GM20431 (cell line): ENCODE results near the gene DNAH3.
"Not testable (repeated sequence)": the region's sequence is repeated elsewhere in the genome, so short reads cannot be mapped to it uniquely, and the experiment has no call there.

Source experiments
- in situ Hi-C: fragments of 300-500 bp; cut with MseI, MboI; formaldehyde crosslinking; loops from one replicate; pipeline ENCODE4 v1.15.0; 2020; ENCODE audit warnings: low sequenced_read_pairs; ENCODE audit not compliant: unreplicated experiment

The DNAH3 gene

DNA sequence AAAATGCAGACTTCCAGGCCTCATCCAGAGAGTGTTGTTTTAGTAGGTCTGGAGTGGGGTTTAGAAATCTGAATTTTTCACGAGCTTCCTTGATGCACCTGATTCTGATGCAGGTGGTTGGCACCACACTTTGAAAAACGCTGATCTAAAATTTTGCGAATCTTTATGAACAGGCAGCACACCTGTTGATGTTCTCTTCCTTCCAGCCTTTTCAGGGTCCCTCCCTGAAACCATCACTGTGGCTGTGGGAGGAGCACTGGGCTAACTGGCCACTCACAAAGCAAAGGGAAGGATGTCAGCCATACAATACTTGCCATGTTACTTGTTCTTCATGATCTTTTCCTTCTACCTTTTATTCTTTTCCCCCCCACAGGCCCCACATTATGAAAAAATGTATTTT, 22.0 kb upstream of the DNAH3 start:
- in situ Hi-C loops: no loop called here

DNA sequence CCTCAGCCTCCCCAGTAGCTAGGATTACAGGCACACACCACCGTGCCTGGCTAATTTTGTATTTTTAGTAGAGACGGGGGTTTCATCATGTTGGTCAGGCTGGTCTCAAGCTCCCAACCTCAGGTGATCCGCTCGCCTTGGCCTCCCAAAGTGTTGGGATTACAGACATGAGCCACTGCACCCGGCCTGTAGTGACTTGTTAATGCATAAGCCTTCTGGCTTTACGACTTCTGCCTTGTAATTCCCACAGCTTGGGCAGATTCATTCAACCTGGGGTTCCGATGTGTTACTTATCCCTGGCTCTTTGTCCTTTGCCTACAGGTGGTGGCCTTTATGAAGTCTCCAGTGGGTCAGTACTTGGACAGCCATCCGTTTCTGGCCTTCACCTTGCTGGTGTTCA, 19.5 kb upstream of the DNAH3 start:
- in situ Hi-C loops: not testable (repeated sequence)

DNA sequence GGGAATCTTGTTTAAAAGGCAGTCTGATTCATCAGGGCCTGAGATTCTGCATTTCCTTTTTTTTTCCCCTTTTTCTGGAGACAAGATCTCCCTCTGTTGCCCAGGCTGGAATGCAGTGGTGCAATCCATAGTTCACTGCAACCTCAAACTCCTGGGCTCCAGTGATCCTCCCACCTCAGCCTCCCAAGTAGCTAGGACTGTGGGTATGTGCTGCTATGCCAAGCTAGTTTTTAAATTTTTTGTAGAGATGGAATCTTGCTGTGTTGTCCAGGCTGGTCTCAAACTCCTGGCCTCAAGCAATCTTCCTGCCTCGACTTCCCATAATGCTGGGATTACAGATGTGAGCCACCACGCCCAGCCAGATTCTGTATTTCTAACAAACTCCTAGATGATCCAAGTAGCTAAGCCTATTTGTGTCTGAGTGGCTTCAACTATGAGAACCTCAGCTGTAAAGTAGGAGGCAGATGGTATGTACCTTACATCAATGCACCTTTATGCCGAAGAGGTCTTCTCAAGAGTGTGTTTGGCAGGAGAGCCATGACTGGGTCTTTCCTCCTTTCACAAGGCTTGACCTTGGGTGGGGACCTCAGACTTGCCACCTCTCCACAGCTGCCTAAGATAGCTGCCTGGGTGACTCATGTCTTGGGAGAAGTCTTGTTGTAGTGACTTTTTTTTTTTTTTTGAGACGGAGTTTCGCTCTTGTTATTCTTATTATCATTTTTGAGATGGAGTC, 18.8 kb upstream of the DNAH3 start:
- in situ Hi-C loops: no loop called here

DNA sequence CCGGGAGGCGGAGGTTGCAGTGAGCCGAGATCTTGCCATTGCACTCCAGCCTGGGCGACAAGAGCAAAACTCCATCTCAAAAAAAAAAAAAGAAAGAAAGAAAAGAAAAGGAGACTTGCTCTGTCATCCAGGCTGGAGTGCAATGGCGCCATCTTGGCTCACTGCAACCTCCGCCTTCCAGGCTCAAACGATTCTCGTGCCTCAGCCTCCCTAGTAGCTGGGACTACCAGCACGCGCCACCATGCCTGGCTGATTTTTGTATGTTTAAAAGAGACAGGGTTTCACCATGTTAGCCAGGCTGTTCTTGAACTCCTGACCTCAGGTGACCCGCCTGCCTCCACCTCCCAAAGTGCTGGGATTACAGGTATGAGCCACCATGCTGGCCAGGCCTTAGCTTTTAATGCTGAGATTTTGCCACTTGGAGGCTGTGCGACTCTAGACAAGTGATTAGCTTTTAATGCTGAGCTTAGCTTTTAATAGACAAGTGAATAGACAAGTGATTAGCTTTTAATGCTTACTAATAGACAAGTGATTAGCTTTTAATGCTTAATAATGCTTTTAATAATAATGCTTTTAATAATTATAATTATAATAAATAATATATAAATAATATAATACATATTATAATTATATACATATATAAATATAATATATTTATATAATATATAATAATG, 17.4 kb upstream of the DNAH3 start:
- in situ Hi-C loops: no loop called here

DNA sequence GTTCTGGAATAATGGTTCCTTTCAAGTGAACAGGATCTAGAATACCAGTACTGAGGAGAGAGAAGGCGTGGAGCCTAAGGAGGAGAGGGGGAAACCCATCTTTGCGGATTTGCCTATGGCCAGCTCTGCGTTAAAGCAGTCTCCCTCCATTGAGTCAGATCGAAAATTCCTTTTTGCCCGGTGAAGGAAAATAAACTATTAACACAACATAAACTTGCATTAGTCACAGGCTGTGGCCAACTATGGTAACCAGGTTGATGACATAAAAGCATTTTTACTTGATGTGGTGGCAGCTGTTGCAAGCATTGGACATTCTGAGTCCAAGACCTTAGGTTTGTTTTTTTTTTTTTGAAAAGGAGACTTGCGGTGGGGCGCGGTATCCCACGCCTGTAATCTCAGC, 16.7 kb upstream of the DNAH3 start:
- in situ Hi-C loops: no loop called here

DNA sequence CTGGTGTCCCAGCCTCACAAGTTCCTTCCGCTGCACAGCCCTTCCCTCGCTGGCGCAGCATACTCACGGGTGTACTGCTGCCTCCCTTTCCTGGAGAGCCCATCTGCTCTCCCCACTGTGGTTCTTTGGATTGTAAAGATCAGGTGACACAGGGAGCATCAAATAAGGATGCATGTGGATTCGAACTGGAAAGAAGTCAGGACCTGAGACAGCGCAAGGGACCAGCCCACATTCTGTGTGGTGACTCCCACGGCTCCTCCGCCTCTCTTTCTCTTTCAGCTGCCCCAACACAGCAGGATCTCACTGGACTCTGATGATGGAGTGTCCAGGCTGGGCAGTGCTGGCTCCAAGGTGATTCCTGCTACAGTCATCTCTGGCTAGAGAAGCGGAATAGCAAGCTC, 15.9 kb upstream of the DNAH3 start:
- in situ Hi-C loops: no loop called here

DNA sequence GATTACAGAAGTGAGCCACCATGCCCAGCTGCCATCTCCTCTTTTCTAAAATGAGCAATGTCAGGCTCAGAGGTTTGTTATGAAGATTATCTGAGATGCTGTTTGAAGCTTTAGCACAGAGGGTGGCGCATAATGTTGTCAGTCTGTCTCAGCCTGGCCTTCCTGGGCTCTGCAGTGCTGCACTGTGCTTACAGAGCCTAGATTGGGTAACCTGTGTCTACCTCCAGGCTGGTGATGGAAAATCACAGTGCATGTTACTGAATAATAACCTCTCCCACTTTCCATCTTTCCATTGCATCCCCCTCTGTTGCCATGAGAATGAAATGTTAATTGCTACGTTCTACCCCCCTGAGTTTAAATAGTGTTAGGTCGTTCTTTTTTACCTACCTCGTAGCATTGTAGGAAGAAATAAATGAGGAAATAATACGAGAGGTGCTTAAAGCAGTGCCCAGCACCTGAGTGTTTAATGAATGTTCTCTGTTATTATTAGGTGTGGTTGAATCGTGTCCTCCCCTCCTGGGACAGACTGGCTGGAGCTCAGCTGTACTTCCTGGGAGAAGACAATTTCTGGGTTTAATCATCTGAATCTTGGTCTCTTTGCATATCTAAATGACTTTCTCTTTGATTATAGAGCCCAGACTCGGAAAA, 14.0 kb upstream of the DNAH3 start:
- in situ Hi-C loops: no loop called here

DNA sequence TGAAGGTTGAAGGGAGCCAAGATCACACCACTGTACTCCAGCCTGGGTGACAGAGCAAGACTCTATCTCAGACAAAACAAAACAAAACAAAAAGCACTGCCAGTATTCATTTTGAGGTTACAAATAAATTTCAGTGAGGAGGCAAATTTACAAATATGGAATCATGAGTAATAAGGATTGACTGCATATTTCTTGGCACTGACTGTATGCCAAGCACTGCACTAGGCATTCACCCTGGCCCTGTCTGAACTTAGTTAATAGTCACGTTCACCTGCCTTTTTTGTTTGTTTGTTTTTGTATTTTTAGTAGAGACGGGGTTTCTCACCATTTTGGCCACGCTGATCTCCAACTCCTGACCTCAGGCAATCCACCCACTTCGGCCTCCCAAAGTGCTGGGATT, 12.9 kb upstream of the DNAH3 start:
- in situ Hi-C loops: no loop called here

DNA sequence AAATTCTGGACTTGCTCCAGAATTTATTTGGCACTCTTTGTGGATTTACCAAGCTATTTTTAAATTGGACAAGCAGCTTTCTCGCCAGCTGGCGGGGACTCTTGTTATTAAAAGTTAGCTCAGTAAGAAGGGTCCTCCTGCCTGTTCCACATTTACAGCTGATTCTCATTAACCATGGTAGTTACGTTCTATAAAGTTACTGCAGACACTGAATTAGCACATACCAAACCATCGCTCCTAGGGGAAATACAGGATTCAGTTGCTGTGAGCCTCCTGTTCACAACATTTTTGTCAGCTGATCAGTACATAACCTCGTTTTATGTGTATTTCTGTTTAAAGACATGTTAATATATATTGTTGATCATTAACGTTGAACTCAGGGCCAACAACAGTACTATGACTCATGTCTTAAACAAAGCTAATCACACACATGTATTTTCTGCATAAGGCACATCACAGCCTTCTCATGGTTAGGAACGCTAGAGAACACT, 12.1 kb upstream of the DNAH3 start:
- in situ Hi-C loops: no loop called here

DNA sequence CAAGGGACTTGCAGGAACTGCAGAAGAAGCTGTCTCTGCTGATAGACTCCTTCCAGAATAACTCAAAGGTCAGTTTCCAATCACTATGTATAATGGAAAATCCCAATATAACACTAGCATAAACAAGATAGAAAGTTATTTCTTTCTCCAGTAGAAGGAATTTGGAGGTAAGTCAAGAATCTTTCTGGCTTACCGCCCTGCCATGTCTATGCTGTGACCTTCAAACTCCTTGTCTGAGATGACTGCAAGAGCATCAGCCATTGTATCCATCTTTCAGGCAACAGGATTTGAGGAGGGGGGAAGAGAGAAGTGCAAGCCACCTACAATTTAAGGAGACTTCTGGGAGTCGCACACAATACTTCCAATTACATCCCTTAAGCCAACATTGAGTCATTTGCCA, 10.6 kb upstream of the DNAH3 start:
- in situ Hi-C loops: no loop called here

DNA sequence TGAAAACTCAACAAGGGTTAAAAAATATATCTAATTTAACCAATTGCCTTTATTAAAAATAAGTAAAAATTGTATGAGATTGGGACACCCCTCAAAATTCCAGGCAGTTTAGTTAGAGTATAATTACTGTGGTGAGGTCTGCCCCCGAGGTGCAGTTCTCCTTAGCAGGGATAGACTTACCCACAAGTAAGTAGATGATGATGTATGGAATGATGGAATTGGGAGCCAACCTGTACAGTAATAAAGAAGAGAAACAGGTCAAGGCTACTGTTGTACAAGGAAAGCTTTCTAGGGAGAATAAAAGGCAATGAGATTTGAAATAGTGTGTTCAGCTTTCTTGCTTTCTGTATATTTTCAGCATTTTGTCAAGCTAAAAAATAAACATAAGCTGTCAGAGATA, 9.6 kb upstream of the DNAH3 start:
- in situ Hi-C loops: no loop called here

DNA sequence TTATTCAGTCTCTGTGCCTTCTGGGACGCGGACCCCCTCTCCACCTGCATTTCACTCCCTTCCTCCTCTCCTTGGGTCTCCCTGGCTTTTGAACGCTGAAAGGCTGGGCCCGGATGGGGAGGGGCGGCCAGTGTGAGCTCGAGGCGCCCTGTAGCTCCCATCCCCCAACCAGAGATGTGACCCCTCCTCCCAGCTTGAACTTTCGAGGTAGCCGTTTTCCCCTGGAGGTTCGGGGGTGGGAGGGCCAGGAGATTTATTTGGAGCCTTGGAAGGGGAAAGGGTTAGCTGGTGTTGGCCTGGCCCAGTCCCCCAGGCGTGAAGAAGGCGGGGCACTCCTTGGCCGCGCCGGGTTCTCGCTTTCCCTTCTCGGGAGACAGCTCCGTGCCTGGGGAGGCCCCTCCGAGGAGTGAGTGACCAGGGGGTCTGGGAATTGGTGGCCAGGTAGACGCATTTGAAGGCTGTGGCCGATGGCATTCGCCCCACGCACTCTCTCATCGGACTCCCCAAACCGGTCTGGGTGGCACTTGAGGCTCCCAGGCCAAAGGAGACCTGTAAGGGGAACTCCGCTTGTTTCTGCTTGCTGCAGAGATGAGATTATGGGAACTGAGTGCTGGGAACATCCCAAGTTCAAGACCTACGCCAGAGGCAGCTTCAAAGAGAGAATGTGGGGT, 8.8 kb upstream of the DNAH3 start:
- in situ Hi-C loops: no loop called here

DNA sequence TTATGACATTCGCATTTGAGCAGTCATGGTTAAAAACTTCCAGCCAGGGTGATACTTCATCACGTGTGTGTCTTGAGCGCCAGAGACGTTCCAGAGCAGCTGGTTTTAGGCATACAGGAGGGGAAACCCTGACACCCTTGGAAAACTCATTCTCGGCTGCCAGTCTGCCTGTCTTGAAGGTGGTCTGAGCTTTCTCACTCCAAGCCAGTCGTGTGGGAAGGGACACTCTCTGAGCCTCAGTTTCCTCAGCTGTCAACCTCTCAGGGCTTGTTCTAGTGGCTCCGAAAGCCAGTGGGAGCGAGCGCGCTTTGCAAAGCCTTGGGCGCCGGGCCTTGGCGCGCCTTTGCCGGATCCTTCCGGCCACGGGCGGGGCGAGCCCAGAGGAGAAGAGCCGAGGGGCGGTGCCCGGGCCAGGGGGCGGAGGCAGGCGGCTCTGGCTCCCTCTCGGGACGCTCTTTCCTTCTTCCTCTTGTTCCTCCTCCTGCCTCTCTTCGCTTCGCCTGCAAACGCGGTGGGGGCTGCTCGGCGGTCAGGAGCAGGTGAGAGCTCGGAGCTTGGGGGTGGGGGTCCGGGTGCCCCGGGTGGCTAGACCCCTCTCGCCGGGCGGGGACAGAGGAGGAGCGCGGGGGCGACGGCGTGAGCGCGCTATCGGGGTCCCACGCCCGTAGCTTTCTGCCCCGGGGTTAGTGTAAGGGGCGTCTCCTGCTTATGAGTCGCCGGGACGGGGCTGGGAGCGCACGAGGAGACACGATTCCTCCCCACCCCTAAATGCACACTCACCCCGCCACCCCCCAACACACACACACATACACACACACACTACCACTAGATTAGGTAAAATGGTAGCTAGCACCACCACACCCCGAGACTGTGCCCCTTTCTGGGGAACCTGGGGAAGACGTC, 7.8 kb upstream of the DNAH3 start, which contains the start of gene LDAF1:
LDAF1 (plus strand) TSS at position 467 of the 903 bp plus-strand sequence. CDS start 2,509 bp downstream, outside the sequence.
- in situ Hi-C loops: no loop called here

DNA sequence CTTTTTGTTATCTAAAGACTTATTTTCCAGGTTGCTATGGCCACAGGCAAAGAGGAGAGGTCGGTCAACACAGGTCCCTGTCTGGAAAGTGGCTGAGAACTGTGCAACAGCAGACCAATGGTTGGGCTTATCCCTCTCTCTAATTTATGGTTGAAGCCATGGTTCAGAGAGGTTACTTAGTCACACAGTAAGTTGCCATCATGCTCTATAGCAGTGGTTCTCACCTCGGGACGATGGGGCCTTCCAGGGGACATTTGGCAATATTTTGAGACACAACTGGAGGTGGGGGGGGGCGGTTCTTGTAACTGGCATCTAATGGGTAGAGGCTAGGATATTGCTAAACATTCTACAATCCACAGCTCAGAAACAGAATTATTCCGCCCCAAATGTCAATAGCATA, 7.0 kb upstream of the DNAH3 start:
- in situ Hi-C loops: no loop called here

DNA sequence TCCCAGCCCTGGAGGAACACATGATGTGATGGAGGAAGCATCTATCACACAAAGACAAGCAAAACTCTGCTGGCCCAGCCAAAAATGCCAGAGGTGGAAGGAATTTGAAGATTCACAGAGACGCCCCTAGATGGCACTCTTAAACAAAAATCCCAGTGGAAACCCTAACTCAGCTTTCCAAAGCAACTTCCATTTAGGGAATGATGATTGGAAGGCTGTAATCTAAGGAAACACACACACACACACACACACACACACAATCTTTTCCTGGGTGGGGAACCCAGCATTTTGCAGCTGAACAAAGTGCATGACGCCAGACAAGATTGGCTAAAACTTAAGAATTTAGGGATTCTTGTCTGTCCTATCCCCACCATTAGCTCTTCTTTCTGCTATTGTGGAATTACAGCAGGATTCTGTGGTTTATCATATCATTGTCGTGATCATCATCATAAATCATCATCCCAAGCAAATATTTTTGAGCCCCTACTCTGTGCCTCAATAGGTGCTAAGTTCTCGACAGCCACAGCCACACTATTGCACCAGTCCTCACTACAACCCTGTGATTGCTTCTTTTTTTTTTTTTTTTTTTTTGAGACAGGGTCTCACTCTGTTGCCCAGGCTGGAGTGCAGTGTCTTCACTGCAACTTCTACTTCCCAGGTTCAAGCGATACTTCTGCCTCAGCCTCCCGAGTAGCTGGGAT, 6.3 kb upstream of the DNAH3 start:
- in situ Hi-C loops: no loop called here

DNA sequence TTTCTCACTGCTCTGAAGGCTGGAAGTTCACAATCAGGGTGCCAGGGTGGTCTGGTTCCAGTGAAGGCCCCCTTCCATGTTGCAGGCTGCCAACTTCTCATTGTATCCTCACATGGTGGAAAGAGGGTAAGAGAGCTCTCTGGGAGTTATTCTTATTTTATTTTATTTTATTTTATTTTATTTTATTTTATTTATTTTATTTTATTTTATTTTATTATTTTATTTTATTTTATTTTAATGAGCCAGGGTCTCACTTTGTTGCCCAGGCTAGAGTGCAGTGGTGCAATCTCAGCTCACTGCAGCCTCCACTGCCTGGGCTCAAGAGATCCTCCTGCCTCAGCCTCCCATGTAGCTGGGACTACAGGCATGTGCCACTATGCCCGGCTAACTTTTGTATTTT, 5.4 kb upstream of the DNAH3 start:
- in situ Hi-C loops: not testable (repeated sequence)

DNA sequence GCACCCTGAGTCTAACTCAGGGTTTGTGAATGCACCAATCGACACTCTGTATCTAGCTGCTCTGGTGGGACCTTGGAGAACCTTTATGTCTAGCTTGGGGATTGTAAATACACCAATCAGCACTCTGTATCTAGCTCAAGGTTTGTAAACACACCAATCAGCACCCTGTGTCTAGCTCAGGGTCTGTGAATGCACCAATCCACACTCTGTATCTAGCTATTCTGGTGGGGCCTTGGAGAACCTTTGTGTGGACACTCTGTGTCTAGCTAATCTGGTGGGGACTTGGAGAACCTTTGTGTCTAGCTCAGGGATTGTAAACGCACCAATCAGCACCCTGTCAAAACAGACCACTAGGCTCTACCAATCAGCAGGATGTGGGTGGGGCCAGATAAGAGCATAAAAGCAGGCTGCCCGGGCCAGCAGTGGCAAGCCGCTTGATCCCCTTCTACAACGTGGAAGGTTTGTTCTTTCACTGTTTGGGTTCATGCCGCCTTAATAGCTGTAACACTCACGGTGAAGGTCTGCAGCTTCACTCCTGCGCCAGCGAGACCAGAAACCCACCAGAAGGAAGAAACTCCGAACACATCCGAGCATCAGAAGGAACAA, 2.6 kb upstream of the DNAH3 start:
- in situ Hi-C loops: not testable (repeated sequence)

DNA sequence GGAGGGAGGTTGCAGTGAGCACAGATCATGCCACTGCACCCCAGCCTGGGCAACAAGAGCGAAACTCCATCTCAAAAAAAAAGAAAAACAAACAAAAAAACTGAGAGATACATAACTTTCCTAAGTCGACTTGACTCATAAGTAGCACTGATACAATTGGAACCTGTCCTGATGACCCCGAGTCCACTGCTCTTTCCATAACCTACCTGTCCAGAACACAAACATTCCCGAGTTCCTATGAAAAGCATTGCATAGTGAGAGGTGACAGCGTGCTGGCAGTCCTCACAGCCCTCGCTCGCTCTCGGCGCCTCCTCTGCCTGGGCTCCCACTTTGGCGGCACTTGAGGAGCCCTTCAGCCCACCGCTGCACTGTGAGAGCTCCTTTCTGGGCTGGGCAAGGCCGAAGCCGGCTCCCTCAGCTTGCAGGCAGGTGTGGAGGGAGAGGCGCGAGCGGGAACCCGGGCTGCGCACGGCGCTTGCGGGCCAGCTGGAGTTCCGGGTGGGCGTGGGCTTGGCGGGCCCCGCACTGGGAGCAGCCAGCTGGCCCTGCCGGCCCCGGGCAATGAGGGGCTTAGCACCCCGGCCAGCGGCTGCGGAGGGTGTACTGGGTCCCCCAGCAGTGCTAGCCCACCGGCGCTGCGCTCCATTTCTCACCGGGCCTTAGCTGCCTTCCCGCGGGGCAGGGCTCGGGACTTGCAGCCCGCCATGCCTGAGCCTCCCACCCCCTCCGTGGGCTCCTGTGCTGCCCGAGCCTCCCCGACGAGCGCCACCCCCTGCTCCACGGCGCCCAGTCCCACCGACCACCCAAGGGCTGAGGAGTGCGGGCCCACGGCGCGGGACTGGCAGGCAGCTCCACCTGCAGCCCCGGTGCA, 1.7 kb upstream of the DNAH3 start:
- in situ Hi-C loops: not testable (repeated sequence)
